GM21619 (cell line): Measurements from ENCODE around the gene TSPAN13.

Experiments
- ATAC-seq: cut with Tn5 transposase; IDR thresholded peaks from one replicate; pipeline ENCODE4 v1.9.1; 2021; ENCODE audit not compliant: unreplicated experiment

Gene TSPAN13

GRCh38 chr7:16811551-16811950 lies 58.0 kb downstream of the TSPAN13 start:
- no peak for ATAC-seq

GRCh38 chr7:16812542-16813231 lies 59.1 kb downstream of the TSPAN13 start:
- no peak for ATAC-seq

- ATAC-seq = no peak
These were observed 59.7 kb downstream of the TSPAN13 start for GRCh38 chr7:16813232-16813616.

- ATAC-seq = no peak
These were observed 61.4 kb downstream of the TSPAN13 start for GRCh38 chr7:16815001-16815400.

GRCh38 chr7:16816824-16817223 lies 63.3 kb downstream of the TSPAN13 start:
- ATAC-seq = no peak

GRCh38 chr7:16817536-16817935 lies 64.0 kb downstream of the TSPAN13 start:
- no peak for ATAC-seq

GRCh38 chr7:16818732-16819131 lies 65.2 kb downstream of the TSPAN13 start:
- ATAC-seq = no peak

- no peak for ATAC-seq
These were observed 68.5 kb downstream of the TSPAN13 start for GRCh38 chr7:16822029-16822428.

GRCh38 chr7:16826060-16826459 lies 72.5 kb downstream of the TSPAN13 start:
- no peak for ATAC-seq

- ATAC-seq = no peak
These were observed 79.8 kb downstream of the TSPAN13 start for GRCh38 chr7:16833373-16833772.
